ENCODE measurements around the gene REEP5. TPM values are rescaled to one million over a fixed set of nuclear protein-coding genes. Genes with fewer than 3 reads are reported as not detected.

The REEP5 gene
- total and polyA plus RNA-seq, 9 of the 15 experiments (the other 6 are each of a cell fraction or from before 2014, with no cell fraction given), result 14.7 to 102 (median 36.0) TPM

DNA sequence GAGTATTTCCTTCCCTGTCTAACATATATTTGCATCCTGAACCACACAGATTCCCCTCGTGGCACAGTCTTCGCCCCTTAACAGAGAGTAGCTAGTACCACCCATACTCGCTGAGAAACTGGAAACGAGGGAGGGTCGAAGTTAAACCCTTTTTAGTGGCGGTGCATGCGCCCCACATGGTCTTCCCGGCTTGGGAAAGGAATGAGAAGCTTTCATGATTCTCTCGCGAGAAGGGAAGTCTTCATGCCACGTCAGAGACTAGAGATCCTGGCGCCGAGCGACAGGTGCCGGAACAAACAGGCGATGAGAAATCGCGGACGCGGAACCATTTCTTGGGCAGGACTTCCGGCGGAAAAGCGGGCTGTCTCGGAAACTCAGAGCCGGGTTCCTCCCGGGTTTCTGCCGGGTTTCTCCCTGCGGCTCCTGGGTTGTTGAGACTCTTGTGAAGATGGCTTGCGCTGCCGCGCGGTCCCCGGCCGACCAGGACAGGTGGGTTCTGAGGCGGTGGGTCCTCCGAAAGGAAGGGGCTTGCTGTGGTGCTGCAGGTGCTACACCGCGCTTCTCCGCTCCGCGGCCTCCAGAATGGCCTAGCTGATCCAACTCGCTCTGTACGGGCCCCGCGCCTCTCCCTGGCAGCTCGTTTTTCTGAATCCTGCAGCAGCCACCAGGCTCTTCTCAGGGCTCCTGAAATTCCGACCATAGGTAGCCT, 60.9 kb downstream of the REEP5 start, which contains the start of gene SRP19 (continued):
- TF ChIP-seq ZNF740 (CRISPR knock-in tag; IDR thresholded peaks at IDR 0.05) (peak; percentile 64; the same call in 1 of the 2 replicates), ZNF740 (tag; IDR thresholded peaks at IDR 0.05) (no peak), ZNF75A (CRISPR knock-in tag; IDR thresholded peaks at IDR 0.05) (no peak), E2F3 (CRISPR knock-in tag; IDR thresholded peaks at IDR 0.05) (peak; percentile 80), SETDB1 (IDR thresholded peaks at IDR 0.05; ENCODE audit: low read length) (no peak), TCF3 (CRISPR knock-in tag; IDR thresholded peaks at IDR 0.05) (0 out of 2 replicates have a peak, but pooled peaks have one; percentile 31), HEY1 (CRISPR knock-in tag; IDR thresholded peaks at IDR 0.05; ENCODE audit: borderline replicate concordance) (no peak), SRSF9 (IDR thresholded peaks at IDR 0.05; ENCODE audit: borderline replicate concordance, low read depth, low read length) (no peak), ZNF76 (CRISPR knock-in tag; IDR thresholded peaks at IDR 0.05; ENCODE audit: borderline replicate concordance) (no peak), RBFOX2 (IDR thresholded peaks at IDR 0.05; ENCODE audit: low read depth, low read length) (peak; percentile 94), MXD1 (CRISPR knock-in tag; IDR thresholded peaks at IDR 0.05; ENCODE audit: borderline replicate concordance, poor library complexity, severe bottlenecking) (no peak), ZBTB7A (IDR thresholded peaks at IDR 0.05; ENCODE audit: borderline replicate concordance, control insufficient read depth, low read depth, low read length) (0 out of 2 replicates have a peak, but pooled peaks have one; percentile 17), SMARCC2 (IDR thresholded peaks at IDR 0.05; ENCODE audit: low read depth) (no peak), ZNF174 (CRISPR knock-in tag; IDR thresholded peaks at IDR 0.05) (no peak), CXXC5 (CRISPR knock-in tag; IDR thresholded peaks at IDR 0.05) (peak; percentile 89)
- TF ChIP-seq, protein P1, sequence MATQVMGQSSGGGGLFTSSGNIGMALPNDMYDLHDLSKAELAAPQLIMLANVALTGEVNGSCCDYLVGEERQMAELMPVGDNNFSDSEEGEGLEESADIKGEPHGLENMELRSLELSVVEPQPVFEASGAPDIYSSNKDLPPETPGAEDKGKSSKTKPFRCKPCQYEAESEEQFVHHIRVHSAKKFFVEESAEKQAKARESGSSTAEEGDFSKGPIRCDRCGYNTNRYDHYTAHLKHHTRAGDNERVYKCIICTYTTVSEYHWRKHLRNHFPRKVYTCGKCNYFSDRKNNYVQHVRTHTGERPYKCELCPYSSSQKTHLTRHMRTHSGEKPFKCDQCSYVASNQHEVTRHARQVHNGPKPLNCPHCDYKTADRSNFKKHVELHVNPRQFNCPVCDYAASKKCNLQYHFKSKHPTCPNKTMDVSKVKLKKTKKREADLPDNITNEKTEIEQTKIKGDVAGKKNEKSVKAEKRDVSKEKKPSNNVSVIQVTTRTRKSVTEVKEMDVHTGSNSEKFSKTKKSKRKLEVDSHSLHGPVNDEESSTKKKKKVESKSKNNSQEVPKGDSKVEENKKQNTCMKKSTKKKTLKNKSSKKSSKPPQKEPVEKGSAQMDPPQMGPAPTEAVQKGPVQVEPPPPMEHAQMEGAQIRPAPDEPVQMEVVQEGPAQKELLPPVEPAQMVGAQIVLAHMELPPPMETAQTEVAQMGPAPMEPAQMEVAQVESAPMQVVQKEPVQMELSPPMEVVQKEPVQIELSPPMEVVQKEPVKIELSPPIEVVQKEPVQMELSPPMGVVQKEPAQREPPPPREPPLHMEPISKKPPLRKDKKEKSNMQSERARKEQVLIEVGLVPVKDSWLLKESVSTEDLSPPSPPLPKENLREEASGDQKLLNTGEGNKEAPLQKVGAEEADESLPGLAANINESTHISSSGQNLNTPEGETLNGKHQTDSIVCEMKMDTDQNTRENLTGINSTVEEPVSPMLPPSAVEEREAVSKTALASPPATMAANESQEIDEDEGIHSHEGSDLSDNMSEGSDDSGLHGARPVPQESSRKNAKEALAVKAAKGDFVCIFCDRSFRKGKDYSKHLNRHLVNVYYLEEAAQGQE (IDR thresholded peaks at IDR 0.05; ENCODE audit: borderline replicate concordance), result no peak
- TF ChIP-seq, protein P1 (CRISPR knock-in tag; IDR thresholded peaks at IDR 0.05; ENCODE audit: low read depth), result no peak
- TF ChIP-seq, protein P2, sequence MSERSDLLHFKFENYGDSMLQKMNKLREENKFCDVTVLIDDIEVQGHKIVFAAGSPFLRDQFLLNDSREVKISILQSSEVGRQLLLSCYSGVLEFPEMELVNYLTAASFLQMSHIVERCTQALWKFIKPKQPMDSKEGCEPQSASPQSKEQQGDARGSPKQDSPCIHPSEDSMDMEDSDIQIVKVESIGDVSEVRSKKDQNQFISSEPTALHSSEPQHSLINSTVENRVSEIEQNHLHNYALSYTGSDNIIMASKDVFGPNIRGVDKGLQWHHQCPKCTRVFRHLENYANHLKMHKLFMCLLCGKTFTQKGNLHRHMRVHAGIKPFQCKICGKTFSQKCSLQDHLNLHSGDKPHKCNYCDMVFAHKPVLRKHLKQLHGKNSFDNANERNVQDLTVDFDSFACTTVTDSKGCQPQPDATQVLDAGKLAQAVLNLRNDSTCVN (CRISPR knock-in tag; IDR thresholded peaks at IDR 0.05), result no peak
